ENCODE data around the gene ALDOA. TPM values are rescaled to one million over a fixed set of nuclear protein-coding genes. Genes with fewer than 3 reads are reported as not detected.

Gene ALDOA
- total RNA-seq, 3 donors from 2014 or later (not counting 1 experiment from before 2014, with no cell fraction given): 412 to 544 (median 490) TPM

- ATAC-seq: no peak
- H3K27ac ChIP-seq (ENCODE audit: low read length): no peak overlapping the region
- H3K9me3 ChIP-seq (ENCODE audit: control insufficient read depth, insufficient read depth, low read length): no peaks in the 10 kb centered on the region
- intact Hi-C loops (cut with micrococcal nuclease): no loop called here
- no peak for TF ChIP-seq CTCF (IDR thresholded peaks at IDR 0.05)
- no peaks in the 10 kb centered on the region for H3K27me3 Mint-ChIP-seq (ENCODE audit: low read depth in 2 of 2)
- no peak for DNase-seq
- H3K36me3 Mint-ChIP-seq: no peaks in the 10 kb centered on the region
- H3K27ac Mint-ChIP-seq: no peak overlapping the region
- H3K4me3 Mint-ChIP-seq: peak overlapping the region; percentile 25
- 96% methylated on average over 22 of the region's 22 CpGs for WGBS (ENCODE audit: insufficient coverage)
- peaks cover 20% of the 10 kb centered on the region for H3K36me3 ChIP-seq (ENCODE audit: control insufficient read depth, insufficient read depth, low read length)
- H3K9me3 Mint-ChIP-seq: no peaks in the 10 kb centered on the region
- H3K4me1 Mint-ChIP-seq: peaks cover 18 to 23% of the 10 kb centered on the region in 2 donors
- H3K4me1 ChIP-seq (ENCODE audit: control insufficient read depth, insufficient read depth, low read length): peaks cover 33% of the 10 kb centered on the region
- H3K4me3 ChIP-seq (ENCODE audit: low read length): no peak overlapping the region
- H3K27me3 ChIP-seq (ENCODE audit: control insufficient read depth, insufficient read depth, low read length): no peaks in the 10 kb centered on the region
Measured at GRCh38 chr16:30088832-30089624, 23.5 kb downstream of the ALDOA start.

- Mint-ChIP-seq H3K4me3 (peak overlapping the region; percentile 50), H3K9me3 (no peaks in the 10 kb centered on the region), H3K27ac (no peak overlapping the region), H3K4me1 (peaks cover 28 to 39% of the 10 kb centered on the region in 2 donors), H3K27me3 (ENCODE audit: low read depth in 2 of 2) (no peaks in the 10 kb centered on the region), H3K36me3 (no peaks in the 10 kb centered on the region)
- H3K4me1 ChIP-seq (ENCODE audit: control insufficient read depth, insufficient read depth, low read length): peaks cover 48% of the 10 kb centered on the region
- TF ChIP-seq CTCF (IDR thresholded peaks at IDR 0.05): no peak
- peaks cover 12% of the 10 kb centered on the region for H3K36me3 ChIP-seq (ENCODE audit: control insufficient read depth, insufficient read depth, low read length)
- intact Hi-C loops (cut with micrococcal nuclease): loop anchor here (1.0 kb wide), 1 partner anchor 538 kb away; no protein-coding TSS in a partner anchor
- no peak for ATAC-seq
- WGBS (ENCODE audit: insufficient coverage): 87% methylated on average over 26 of the region's 26 CpGs
- H3K4me3 ChIP-seq (ENCODE audit: low read length): no peak overlapping the region
- no peak for DNase-seq
- no peaks in the 10 kb centered on the region for H3K9me3 ChIP-seq (ENCODE audit: control insufficient read depth, insufficient read depth, low read length)
- no peaks in the 10 kb centered on the region for H3K27me3 ChIP-seq (ENCODE audit: control insufficient read depth, insufficient read depth, low read length)
- no peak overlapping the region for H3K27ac ChIP-seq (ENCODE audit: low read length)
Measured at GRCh38 chr16:30090610-30091331, 25.2 kb downstream of the ALDOA start.

GRCh38 chr16:30091474-30092372, 26.2 kb downstream of the ALDOA start, which contains the start of gene TBX6:
TBX6 (minus strand) TSS chr16:30091924; CDS start chr16:30091193, 731 bp downstream.
- Histone ChIP-seq H3K27me3 (ENCODE audit: control insufficient read depth, insufficient read depth, low read length) (no peaks in the 10 kb centered on the region), H3K27ac (ENCODE audit: low read length) (peak within 1 kb of the TSS; percentile 69), H3K9me3 (ENCODE audit: control insufficient read depth, insufficient read depth, low read length) (peaks cover 5% of the 10 kb centered on the region), H3K4me1 (ENCODE audit: control insufficient read depth, insufficient read depth, low read length) (peaks cover 53% of the 10 kb centered on the region), H3K4me3 (ENCODE audit: low read length) (peak within 1 kb of the TSS; percentile 65), H3K36me3 (ENCODE audit: control insufficient read depth, insufficient read depth, low read length) (peaks cover 12% of the 10 kb centered on the region)
- no peaks in the 10 kb centered on the region for H3K27me3 Mint-ChIP-seq (ENCODE audit: low read depth in 2 of 2)
- peaks cover 28 to 44% of the 10 kb centered on the region in 2 donors for H3K4me1 Mint-ChIP-seq
- peak within 1 kb of the TSS; percentile 91 to 93 for H3K27ac Mint-ChIP-seq
- peak; percentile 78 for TF ChIP-seq CTCF (IDR thresholded peaks at IDR 0.05)
- intact Hi-C loops (cut with micrococcal nuclease): loop anchor here (1.0 kb wide), 2 partner anchors 27 to 537 kb away; no protein-coding TSS in a partner anchor
- H3K9me3 Mint-ChIP-seq: no peaks in the 10 kb centered on the region
- no peaks in the 10 kb centered on the region for H3K36me3 Mint-ChIP-seq
- DNase-seq (peak; percentile 93 to 96), ATAC-seq (peak; percentile 85 to 93 (median 86))
- 1% methylated on average over 76 of the region's 76 CpGs for WGBS (ENCODE audit: insufficient coverage)
- H3K4me3 Mint-ChIP-seq: peak within 1 kb of the TSS; percentile 88
